HEK293 (cell line): ENCODE results near the gene GCK.

Experiments
- CTCF ChIP-seq: fragments of 450-650 bp; formaldehyde crosslinking; IDR thresholded peaks from 2 replicates; pipeline ENCODE4 v1.5.1; 2016; ENCODE audit warnings: missing biosample characterization, missing genetic modification characterization
- TCF7L2 ChIP-seq: IDR thresholded peaks from 2 replicates; pipeline ENCODE4 v1.6.1; 2011; ENCODE audit warnings: low read depth, mild to moderate bottlenecking, inconsistent platforms, low read length, moderate library complexity, borderline replicate concordance
- ZNF274 ChIP-seq, 2 experiments: fragments of 200-500 bp in 1 of 2; fragments of 450-650 bp in 1 of 2; sonication (Bioruptor generic) in 1 of 2; formaldehyde crosslinking in 1 of 2; IDR thresholded peaks; 2 replicates each; pipeline versions ENCODE4 v1.5.1 to v1.6.1; 2014 to 2016; ENCODE audit warnings: borderline replicate concordance in 1 of 2, inconsistent platforms in 1 of 2, low read length in 1 of 2, missing biosample characterization in 1 of 2, missing genetic modification characterization in 1 of 2
- ZNF514 ChIP-seq: fragments of 450-650 bp; formaldehyde crosslinking; IDR thresholded peaks from 2 replicates; pipeline ENCODE4 v1.5.1; 2016; ENCODE audit warnings: missing biosample characterization, missing genetic modification characterization

- TF ChIP-seq ZNF274 (IDR thresholded peaks at IDR 0.05; ENCODE audit: low read length) (no peak), ZNF274 (tag by site-specific recombination; IDR thresholded peaks at IDR 0.05; ENCODE audit: borderline replicate concordance) (no peak), TCF7L2 (no peak), CTCF (tag by site-specific recombination) (no peak), ZNF514 (tag by site-specific recombination) (no peak)
Observed at GRCh38 chr7:44224080-44224973, 35.1 kb upstream of the GCK start.
